Ramos (cell line): ENCODE data around the gene PCDHGA5.
"Not testable (repeated sequence)": the region's sequence is repeated elsewhere in the genome, so short reads cannot be mapped to it uniquely, and the experiment has no call there.

ENCODE experiments used
- in situ Hi-C: fragments of 300-500 bp; cut with MboI; formaldehyde crosslinking; loops from one replicate; pipeline ENCODE4 v1.14.3; 2022; ENCODE audit warnings: low sequenced_read_pairs; ENCODE audit not compliant: unreplicated experiment

Gene PCDHGA5

DNA sequence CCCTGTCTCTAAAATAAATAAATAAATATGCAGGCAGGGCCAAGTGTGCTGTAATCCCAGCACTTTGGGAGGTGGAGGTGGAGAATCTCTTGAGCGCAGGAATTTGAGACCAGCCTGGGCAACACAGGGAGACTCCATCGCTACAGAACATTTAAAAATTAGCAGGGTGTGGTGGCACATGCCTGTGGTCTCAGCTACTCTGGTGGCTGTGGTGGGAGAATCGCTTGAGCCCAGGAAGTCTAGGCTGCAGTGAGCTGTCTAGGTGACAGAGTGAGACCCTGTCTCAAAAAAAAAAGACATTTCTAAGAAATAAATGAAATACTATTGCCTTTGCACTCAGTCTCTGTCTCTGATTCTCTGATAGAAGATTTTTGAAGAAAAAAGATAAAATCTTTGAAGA lies 47.6 kb downstream of the PCDHGA5 start:
- in situ Hi-C loops, result no loop called here

DNA sequence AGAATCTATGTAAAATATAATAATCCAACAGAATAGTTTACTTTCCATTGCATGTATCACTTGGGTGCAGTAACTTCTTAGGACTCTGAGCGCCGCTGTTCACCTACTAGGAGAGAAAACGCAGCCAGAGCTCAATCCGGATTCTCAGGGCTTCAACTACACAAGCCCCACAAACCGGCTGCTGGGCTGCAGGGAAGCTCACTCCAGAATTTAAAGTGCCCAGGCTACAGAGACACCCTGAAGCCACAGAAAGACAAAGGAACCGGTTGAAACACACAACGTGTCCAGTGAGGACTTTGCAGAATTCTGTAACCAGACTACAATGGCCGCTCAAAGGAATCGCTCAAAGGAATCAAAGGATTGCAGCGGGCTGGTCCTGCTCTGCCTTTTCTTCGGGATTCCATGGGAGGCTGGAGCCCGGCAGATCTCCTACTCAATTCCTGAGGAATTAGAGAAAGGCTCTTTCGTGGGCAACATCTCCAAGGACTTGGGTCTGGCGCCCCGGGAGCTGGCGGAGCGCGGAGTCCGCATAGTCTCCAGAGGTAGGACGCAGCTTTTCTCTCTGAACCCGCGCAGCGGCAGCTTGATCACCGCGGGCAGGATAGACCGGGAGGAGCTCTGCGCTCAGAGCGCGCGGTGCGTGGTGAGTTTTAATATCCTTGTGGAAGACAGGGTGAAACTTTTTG lies 49.0 kb downstream of the PCDHGA5 start, which contains the start of gene PCDHGA10:
Gene PCDHGA10 (plus strand): TSS at position 134 of the 686 bp plus-strand sequence. CDS start 189 bp downstream, at position 323.
- in situ Hi-C loops, result no loop called here

DNA sequence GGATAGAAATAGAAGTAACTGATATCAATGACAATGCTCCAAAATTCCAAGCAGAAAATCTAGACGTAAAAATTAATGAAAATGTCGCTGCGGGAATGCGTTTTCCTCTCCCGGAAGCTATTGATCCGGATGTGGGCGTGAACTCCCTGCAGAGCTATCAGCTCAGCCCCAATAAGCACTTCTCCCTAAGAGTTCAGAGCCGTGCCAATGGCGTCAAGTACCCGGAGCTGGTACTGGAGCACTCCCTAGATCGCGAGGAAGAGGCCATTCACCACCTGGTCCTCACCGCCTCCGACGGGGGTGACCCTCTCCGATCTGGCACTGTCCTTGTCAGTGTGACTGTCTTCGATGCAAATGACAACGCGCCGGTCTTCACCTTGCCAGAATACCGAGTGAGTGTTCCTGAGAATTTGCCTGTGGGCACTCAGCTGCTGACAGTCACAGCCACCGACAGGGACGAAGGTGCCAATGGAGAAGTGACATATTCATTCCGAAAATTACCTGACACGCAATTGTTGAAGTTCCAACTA lies 49.6 kb downstream of the PCDHGA5 start:
- in situ Hi-C loops, result no loop called here

DNA sequence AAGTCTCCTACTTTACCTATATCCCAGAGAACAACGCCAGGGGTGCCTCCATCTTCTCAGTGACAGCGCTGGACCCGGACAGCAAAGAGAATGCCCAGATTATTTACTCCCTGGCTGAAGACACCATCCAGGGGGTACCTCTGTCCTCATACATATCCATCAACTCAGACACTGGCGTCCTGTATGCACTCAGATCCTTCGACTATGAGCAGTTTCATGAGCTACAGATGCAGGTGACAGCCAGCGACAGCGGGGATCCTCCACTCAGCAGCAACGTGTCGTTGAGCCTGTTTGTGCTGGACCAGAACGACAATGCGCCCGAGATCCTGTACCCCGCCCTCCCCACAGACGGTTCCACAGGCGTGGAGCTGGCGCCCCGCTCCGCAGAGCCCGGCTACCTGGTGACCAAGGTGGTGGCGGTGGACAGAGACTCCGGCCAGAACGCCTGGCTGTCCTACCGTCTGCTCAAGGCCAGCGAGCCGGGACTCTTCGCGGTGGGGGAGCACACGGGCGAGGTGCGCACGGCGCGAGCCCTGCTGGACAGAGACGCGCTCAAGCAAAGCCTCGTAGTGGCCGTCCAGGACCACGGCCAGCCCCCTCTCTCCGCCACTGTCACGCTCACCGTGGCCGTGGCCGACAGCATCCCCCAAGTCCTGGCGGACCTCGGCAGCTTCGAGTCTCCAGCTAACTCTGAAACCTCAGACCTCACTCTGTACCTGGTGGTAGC lies 50.7 kb downstream of the PCDHGA5 start:
- in situ Hi-C loops, result not testable (repeated sequence)

DNA sequence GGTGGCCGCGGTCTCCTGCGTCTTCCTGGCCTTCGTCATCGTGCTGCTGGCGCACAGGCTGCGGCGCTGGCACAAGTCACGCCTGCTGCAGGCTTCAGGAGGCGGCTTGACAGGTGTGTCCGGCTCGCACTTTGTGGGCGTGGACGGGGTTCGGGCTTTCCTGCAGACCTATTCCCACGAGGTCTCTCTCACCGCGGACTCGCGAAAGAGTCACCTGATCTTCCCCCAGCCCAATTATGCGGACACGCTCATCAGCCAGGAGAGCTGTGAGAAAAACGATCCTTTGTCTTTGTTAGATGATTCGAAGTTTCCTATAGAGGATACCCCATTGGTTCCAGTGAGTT lies 51.3 kb downstream of the PCDHGA5 start:
- in situ Hi-C loops, result not testable (repeated sequence)
